AG08395 (cell line): Measurements from ENCODE around the gene STX8.

Source experiments
- DNase-seq: peaks from one replicate; pipeline ENCODE4 v3.0.0; 2012; ENCODE audit warnings: mixed read lengths, low spot score

Gene STX8

GRCh38 chr17:9294661-9295210 lies 280.9 kb downstream of the STX8 start:
- DNase-seq = no peak

GRCh38 chr17:9292561-9292941 lies 283.1 kb downstream of the STX8 start:
- no peak for DNase-seq

- DNase-seq = peak; percentile 64
Measured at GRCh38 chr17:9291912-9292560, 283.6 kb downstream of the STX8 start.

- no peak for DNase-seq
Measured at GRCh38 chr17:9290226-9290613, 285.4 kb downstream of the STX8 start.

- DNase-seq = no peak
Measured at GRCh38 chr17:9287306-9287705, 288.3 kb downstream of the STX8 start.

GRCh38 chr17:9286434-9286833 lies 289.2 kb downstream of the STX8 start:
- DNase-seq = peak; percentile 8

GRCh38 chr17:9285602-9286427 lies 289.8 kb downstream of the STX8 start:
- DNase-seq = peak; percentile 18

GRCh38 chr17:9284884-9285283 lies 290.7 kb downstream of the STX8 start:
- DNase-seq = peak; percentile 39

- no peak for DNase-seq
Measured at GRCh38 chr17:9283909-9284308, 291.7 kb downstream of the STX8 start.

- DNase-seq = no peak
Measured at GRCh38 chr17:9279893-9280292, 295.7 kb downstream of the STX8 start.

- DNase-seq = no peak
Measured at GRCh38 chr17:9274973-9275372, 300.6 kb downstream of the STX8 start.

GRCh38 chr17:9273428-9274391 lies 301.9 kb downstream of the STX8 start:
- DNase-seq = no peak

GRCh38 chr17:9272501-9273200 lies 303.0 kb downstream of the STX8 start:
- DNase-seq = peak; percentile 38

- DNase-seq = no peak
Measured at GRCh38 chr17:9271989-9272388, 303.6 kb downstream of the STX8 start.

- DNase-seq = no peak
Measured at GRCh38 chr17:9270921-9271320, 304.7 kb downstream of the STX8 start.

GRCh38 chr17:9269350-9270035 lies 306.1 kb downstream of the STX8 start:
- DNase-seq = no peak

- no peak for DNase-seq
Measured at GRCh38 chr17:9268546-9268945, 307.1 kb downstream of the STX8 start.

GRCh38 chr17:9266697-9267117 lies 308.9 kb downstream of the STX8 start:
- DNase-seq = no peak

- DNase-seq = no peak
Measured at GRCh38 chr17:9266031-9266680, 309.5 kb downstream of the STX8 start.
